Omental fat pad (tissue), 4 donors: ENCODE data around the gene PPFIBP2. TPM values are rescaled to one million over a fixed set of nuclear protein-coding genes. Genes with fewer than 3 reads are reported as not detected.

Source experiments
- ATAC-seq: fragments of 150-250 bp; one replicate; pipeline ENCODE4 v1.9.1; 2016; ENCODE audit warnings: mild to moderate bottlenecking, moderate library complexity; ENCODE audit not compliant: low FRiP score
- DNase-seq: peaks from one replicate; pipeline ENCODE4 v3.0.0-alpha.2; 2019; ENCODE audit warnings: low spot score
- total RNA-seq, 4 donors: library from RNA; depleted of rRNA; stranded (reverse); fragments of >200 nt; gene quantifications; one replicate each; pipeline ENCODE4 v1.1.0, GENCODE V29; 2016
- TF ChIP-seq, protein P1 (sequence below), 3 donors: fragments of 450-650 bp; IDR thresholded peaks; one replicate each; pipeline ENCODE4 v1.5.1; 2016 to 2017; ENCODE audit warnings: antibody characterized with exemption in 3 of 3, mild to moderate bottlenecking in 3 of 3, moderate library complexity in 2 of 3

The PPFIBP2 gene
- total RNA-seq, 4 donors from 2014 or later = 16.3 to 47.8 (median 24.2) TPM

DNA sequence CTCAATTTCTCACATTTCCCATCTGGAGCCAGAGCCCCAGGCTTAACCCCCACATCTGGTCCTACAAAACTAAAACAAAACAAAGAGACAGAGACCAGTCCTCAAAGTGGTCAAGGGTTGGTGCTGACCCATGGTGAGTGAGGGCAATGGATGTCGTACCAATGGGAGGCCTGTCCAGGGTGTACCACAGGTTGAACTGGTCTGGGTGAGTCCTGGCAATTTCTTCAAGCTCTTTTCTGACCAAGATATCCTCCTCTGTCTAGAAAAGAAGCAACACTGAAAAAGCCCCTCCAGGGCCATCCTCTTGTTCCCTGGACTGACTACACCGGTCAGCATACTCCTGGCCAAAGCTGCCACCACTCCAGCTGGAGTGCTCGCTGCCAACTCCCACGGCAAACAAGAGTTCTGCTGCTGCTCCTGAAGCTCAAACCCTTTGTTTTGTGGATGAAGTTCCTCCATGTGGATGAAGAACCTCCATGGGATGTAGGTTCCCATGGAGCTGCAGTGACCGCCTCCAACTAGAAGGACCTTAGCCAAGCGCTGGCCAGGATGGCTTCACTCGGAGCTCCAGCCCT is 152.6 kb downstream of the PPFIBP2 start:
- DNase-seq (no peak), ATAC-seq (no peak)
- TF ChIP-seq, protein P1, sequence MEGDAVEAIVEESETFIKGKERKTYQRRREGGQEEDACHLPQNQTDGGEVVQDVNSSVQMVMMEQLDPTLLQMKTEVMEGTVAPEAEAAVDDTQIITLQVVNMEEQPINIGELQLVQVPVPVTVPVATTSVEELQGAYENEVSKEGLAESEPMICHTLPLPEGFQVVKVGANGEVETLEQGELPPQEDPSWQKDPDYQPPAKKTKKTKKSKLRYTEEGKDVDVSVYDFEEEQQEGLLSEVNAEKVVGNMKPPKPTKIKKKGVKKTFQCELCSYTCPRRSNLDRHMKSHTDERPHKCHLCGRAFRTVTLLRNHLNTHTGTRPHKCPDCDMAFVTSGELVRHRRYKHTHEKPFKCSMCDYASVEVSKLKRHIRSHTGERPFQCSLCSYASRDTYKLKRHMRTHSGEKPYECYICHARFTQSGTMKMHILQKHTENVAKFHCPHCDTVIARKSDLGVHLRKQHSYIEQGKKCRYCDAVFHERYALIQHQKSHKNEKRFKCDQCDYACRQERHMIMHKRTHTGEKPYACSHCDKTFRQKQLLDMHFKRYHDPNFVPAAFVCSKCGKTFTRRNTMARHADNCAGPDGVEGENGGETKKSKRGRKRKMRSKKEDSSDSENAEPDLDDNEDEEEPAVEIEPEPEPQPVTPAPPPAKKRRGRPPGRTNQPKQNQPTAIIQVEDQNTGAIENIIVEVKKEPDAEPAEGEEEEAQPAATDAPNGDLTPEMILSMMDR (IDR thresholded peaks at IDR 0.05) = no peak

DNA sequence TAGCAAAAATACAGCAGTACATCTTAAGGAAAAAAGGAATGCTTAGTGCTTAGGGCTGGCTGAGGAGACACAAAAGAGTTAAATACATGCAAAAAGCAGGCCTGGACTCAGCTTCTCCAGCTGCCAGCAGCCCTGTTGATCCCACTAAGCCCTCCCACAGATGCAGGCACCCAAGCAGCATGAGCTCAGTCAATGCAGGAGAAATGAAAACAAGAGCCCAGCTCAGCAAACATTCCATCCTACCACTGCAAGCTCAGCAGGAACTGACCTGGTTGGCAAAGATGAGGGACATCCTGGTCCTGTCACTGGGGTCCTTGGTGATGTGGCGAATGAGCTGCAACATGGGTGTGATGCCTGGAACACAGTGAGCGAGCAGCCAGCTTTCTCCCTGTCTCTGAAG is 153.7 kb downstream of the PPFIBP2 start:
- ATAC-seq = no peak
- TF ChIP-seq, protein P1 (IDR thresholded peaks at IDR 0.05) = no peak

DNA sequence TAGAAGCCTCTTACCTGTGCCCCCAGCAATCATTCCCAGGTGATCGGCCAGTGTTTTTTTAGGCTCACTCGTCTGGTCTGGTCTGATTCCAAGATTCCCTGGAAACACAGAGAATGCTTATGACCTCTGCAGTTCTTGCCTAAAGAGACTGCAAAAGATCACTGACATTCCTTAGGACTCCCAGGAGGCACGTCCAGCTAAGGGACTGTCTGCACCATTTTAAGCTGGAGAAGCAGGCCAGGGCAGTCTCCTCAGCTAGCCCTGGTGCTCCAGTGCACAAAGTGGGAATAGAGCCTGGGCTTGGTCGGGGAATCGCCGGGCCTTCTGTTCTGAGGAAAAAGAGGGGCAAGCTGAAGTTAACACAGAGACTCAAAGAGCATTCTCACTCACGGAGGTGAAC is 154.7 kb downstream of the PPFIBP2 start:
- no peak for DNase-seq
- TF ChIP-seq, protein P1 (IDR thresholded peaks at IDR 0.05) = no peak
- ATAC-seq = no peak

More for the DNA sequence above, 153.7 kb downstream of the PPFIBP2 start:
- DNase-seq = no peak

DNA sequence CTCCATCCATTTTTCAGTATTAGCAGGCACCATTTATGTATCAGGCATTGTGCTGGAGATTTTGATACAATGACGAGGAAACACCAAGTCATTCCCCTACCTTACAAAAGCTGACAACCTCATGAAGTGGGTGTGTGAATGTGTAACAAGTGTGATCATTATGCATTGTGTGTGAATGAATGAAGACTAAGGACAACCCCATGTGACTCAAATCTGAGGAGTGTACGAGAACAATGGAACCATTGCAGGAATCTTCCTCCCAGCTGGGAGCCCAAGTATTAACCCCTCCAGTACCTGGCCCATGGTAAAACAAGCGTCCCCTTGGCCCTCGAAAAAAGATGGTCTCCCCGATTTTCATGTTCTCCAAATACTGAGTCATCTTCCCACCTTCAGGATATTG is 155.1 kb downstream of the PPFIBP2 start:
- ATAC-seq = no peak

DNA sequence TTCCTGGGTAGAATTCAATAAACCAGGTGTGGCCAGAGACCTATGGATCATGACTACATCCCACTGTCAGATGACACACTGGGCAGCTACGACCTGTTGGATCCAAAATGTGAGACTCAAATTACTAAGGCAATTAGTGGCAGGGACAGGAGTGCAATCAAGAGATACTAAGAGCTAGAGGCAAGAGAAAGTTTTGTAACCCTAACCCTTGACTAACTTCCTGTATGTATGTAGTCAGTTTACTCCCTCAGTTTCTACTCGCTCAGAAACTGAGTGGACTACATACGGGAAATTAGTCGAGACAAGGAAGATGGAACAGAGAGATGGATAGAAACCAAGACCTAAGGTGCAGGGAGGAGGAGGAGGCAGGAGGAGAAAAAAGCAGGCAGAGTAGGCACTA is 156.8 kb downstream of the PPFIBP2 start:
- ATAC-seq = no peak
- TF ChIP-seq, protein P1 (IDR thresholded peaks at IDR 0.05) = no peak

More for the DNA sequence above, 155.1 kb downstream of the PPFIBP2 start:
- no peak for DNase-seq
- TF ChIP-seq, protein P1 (IDR thresholded peaks at IDR 0.05) = no peak

DNA sequence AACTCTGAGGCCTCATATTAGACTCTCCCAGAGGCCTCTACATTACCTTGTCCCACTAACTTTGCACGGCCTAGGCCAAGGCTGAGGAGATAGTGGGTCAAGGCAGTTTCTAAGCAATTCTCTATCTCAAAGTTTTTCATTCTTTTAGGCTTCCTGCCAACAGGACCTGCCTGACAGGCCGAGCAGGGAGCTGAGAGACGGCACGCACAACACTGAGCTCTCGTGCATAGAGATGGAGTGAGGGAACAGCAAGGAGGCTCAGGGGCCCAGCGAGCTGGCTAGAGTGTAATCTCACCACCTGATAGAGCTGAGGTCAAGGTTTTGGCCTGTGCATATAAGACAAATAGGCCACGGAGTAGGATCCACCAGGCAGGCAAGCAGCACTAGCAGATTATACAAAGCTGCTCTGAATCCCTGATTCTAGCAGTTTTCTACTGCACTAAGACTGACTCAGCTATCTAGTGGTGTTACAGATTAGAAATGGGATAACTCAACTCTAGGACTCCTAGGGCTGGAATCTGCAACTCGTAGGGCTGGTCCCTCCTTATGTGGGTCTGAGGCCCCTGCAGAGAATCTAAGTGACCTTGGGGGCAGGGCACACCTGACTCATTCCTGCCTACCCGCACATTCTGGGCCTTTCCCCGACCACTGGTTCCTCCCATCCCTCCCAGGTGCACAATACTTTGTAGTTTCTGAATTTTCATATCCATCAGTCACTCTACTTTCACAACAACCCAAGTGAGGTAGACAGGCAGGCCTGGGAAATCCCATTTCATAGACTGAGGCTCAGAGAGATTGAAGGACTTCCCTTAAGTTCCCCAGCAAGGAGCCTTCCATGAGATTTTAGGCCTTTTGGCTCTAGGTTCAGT is 157.8 kb downstream of the PPFIBP2 start:
- no peak for DNase-seq
- no peak for ATAC-seq
- TF ChIP-seq, protein P1 (IDR thresholded peaks at IDR 0.05) = no peak

More for the DNA sequence above, 156.8 kb downstream of the PPFIBP2 start:
- no peak for DNase-seq
